Fibroblast of lung (primary cell): ENCODE data around the gene FRY. TPM values are rescaled to one million over a fixed set of nuclear protein-coding genes. Genes with fewer than 3 reads are reported as not detected.

Experiments used
- DNase-seq, 2 donors: peaks; one replicate each; pipeline versions ENCODE4 v3.0.0 to v3.0.0-alpha.2; 2010; ENCODE audit warnings: low read depth in 2 of 2
- H2AFZ ChIP-seq: 2 replicates; pipeline ENCODE4 v1.5.1; 2012; ENCODE audit warnings: low read length, control low read depth, inconsistent platforms
- H3K27ac ChIP-seq: 2 replicates; pipeline ENCODE4 v1.5.1; 2011; ENCODE audit warnings: low read length, control low read depth; ENCODE audit not compliant: insufficient read depth
- H3K27me3 ChIP-seq: 2 replicates; pipeline ENCODE4 v1.5.1; 2011; ENCODE audit warnings: mild to moderate bottlenecking, low read length; ENCODE audit not compliant: control insufficient read depth, insufficient read depth
- H3K36me3 ChIP-seq: 2 replicates; pipeline ENCODE4 v1.5.1; 2011; ENCODE audit warnings: low read length; ENCODE audit not compliant: control insufficient read depth, insufficient read depth
- H3K4me1 ChIP-seq: 2 replicates; pipeline ENCODE4 v1.5.1; 2011; ENCODE audit warnings: low read length; ENCODE audit not compliant: control insufficient read depth, insufficient read depth; ENCODE audit errors: extremely low read depth
- H3K4me2 ChIP-seq: 2 replicates; pipeline ENCODE4 v1.5.1; 2011; ENCODE audit warnings: low read length, control low read depth; ENCODE audit not compliant: insufficient read depth; ENCODE audit errors: extremely low read depth
- H3K4me3 ChIP-seq, 4 experiments: fragments of 200-600 bp in 1 of 4; sonication (generic) in 1 of 4; replicated peaks in 1 of 4; 2 replicates each; pipeline ENCODE4 v1.5.1; 2011 to 2016; ENCODE audit warnings: low read length in 4 of 4, low read depth in 3 of 4, mild to moderate bottlenecking in 3 of 4, control low read depth in 2 of 4, inconsistent platforms in 1 of 4, mixed read lengths in 1 of 4; ENCODE audit not compliant: insufficient read depth in 1 of 4; ENCODE audit errors: control extremely low read depth in 1 of 4
- H3K79me2 ChIP-seq: 2 replicates; pipeline ENCODE4 v1.5.1; 2012; ENCODE audit warnings: mild to moderate bottlenecking, low read length, inconsistent platforms; ENCODE audit not compliant: control insufficient read depth, insufficient read depth
- H3K9ac ChIP-seq: 2 replicates; pipeline ENCODE4 v1.5.1; 2011; ENCODE audit warnings: mild to moderate bottlenecking, low read length, control low read depth; ENCODE audit not compliant: insufficient read depth
- H3K9me3 ChIP-seq: 2 replicates; pipeline ENCODE4 v1.5.1; 2012; ENCODE audit warnings: low read depth, low read length; ENCODE audit not compliant: control insufficient read depth, insufficient read depth
- H4K20me1 ChIP-seq: 2 replicates; pipeline ENCODE4 v1.5.1; 2011; ENCODE audit warnings: low read length; ENCODE audit not compliant: control insufficient read depth, insufficient read depth; ENCODE audit errors: extremely low read depth
- EZH2 ChIP-seq: IDR thresholded peaks from 2 replicates; pipeline ENCODE4 v1.5.1; 2012; ENCODE audit warnings: low read length, control low read depth, mild to moderate bottlenecking; ENCODE audit errors: missing control alignments
- polyA plus RNA-seq, 2 donors: library from polyadenylated mRNA; depleted of rRNA in 1 of 2; stranded (reverse) in 1 of 2; unstranded in 1 of 2; fragments of >200 nt; gene quantifications; 2 replicates each; pipeline ENCODE4 v1.2.1, GENCODE V29; 2011 to 2012; ENCODE audit warnings: missing spikeins in 1 of 2
- total RNA-seq: library from RNA; depleted of rRNA; stranded (reverse); fragments of >200 nt; gene quantifications from 2 replicates; pipeline ENCODE4 v1.2.1, GENCODE V29; 2014
- TF ChIP-seq, protein P1 (sequence below), 2 donors: IDR thresholded peaks in 1 of 2; conservative IDR thresholded peaks in 1 of 2; 1 replicate in 1 of 2; 2 replicates in 1 of 2; pipeline ENCODE4 v1.5.1; 2011 to 2012; ENCODE audit warnings: low read length in 2 of 2, control low read depth in 1 of 2, inconsistent platforms in 1 of 2, low read depth in 1 of 2, mild to moderate bottlenecking in 1 of 2

FRY gene
- total and polyA plus RNA-seq, 2 donors (not counting 1 experiment from before 2014, with no cell fraction given) = 8.8 to 18.3 TPM

DNA sequence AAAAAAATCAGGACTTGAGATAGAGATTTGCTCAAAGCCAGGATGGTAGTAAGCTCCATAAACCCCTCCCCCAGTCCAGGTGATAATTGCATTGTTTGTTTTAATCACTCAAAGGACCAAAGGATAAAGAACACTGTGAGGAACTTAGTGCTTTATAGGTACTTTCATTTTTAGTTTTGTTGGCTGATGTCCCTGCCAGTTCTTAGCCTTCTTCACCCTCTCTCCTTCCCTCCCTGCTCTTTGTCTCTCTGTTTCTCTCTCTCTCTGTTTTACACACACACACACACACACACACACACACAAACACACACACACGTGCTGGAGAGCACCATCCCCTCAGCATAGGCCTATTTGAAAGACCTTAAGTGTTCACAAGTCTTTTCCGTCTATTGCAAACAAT, 5.2 kb downstream of the FRY start:
- Histone ChIP-seq H3K4me3 (no peak overlapping the region), H3K27me3 (no peaks in the 10 kb centered on the region), H3K27ac (no peak overlapping the region), H3K4me1 (peaks cover 3% of the 10 kb centered on the region), H2AFZ (no peak overlapping the region), H3K36me3 (no peaks in the 10 kb centered on the region), H3K9ac (no peak overlapping the region), H3K4me2 (no peak overlapping the region), H3K79me2 (no peaks in the 10 kb centered on the region), H3K9me3 (no peaks in the 10 kb centered on the region), H4K20me1 (no peaks in the 10 kb centered on the region)
- no peak for DNase-seq
- TF ChIP-seq EZH2 = no peak
- TF ChIP-seq, protein P1, sequence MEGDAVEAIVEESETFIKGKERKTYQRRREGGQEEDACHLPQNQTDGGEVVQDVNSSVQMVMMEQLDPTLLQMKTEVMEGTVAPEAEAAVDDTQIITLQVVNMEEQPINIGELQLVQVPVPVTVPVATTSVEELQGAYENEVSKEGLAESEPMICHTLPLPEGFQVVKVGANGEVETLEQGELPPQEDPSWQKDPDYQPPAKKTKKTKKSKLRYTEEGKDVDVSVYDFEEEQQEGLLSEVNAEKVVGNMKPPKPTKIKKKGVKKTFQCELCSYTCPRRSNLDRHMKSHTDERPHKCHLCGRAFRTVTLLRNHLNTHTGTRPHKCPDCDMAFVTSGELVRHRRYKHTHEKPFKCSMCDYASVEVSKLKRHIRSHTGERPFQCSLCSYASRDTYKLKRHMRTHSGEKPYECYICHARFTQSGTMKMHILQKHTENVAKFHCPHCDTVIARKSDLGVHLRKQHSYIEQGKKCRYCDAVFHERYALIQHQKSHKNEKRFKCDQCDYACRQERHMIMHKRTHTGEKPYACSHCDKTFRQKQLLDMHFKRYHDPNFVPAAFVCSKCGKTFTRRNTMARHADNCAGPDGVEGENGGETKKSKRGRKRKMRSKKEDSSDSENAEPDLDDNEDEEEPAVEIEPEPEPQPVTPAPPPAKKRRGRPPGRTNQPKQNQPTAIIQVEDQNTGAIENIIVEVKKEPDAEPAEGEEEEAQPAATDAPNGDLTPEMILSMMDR (conservative IDR thresholded peaks at IDR 0.05 in 1 of 2, IDR thresholded peaks at IDR 0.05 in 1 of 2; ENCODE audit: low read depth in 1 of 2, low read length in 2 of 2) = no peak

DNA sequence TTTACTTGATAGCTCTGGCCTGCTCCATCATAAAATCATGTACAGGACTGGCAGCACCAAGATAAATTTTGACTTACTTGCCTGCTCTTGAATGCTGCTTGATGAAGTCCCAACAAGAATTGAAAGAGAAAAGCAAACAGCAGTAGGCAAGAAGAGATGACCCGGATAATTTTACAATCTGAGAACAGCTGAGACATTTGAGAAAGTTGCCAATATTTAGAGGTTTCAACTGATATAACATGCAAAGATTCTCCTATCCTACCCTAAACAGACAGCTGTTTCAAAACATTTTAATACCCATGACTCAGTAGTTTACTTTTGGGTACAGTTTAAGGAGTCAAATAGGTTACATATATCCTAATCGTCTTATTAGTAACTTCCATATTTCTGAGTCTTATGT, 5.9 kb downstream of the FRY start:
- no peak overlapping the region for H3K4me2 ChIP-seq
- H3K4me3 ChIP-seq = no peak overlapping the region
- H4K20me1 ChIP-seq = no peaks in the 10 kb centered on the region
- H2AFZ ChIP-seq = no peak overlapping the region
- no peak overlapping the region for H3K27ac ChIP-seq
- TF ChIP-seq EZH2 = no peak
- TF ChIP-seq, protein P1 (conservative IDR thresholded peaks at IDR 0.05 in 1 of 2, IDR thresholded peaks at IDR 0.05 in 1 of 2; ENCODE audit: low read depth in 1 of 2, low read length in 2 of 2) = no peak
- no peaks in the 10 kb centered on the region for H3K27me3 ChIP-seq
- no peak overlapping the region for H3K9ac ChIP-seq
- DNase-seq = no peak
- H3K79me2 ChIP-seq = no peaks in the 10 kb centered on the region
- H3K36me3 ChIP-seq = no peaks in the 10 kb centered on the region
- no peaks in the 10 kb centered on the region for H3K9me3 ChIP-seq
- peaks cover 3% of the 10 kb centered on the region for H3K4me1 ChIP-seq

DNA sequence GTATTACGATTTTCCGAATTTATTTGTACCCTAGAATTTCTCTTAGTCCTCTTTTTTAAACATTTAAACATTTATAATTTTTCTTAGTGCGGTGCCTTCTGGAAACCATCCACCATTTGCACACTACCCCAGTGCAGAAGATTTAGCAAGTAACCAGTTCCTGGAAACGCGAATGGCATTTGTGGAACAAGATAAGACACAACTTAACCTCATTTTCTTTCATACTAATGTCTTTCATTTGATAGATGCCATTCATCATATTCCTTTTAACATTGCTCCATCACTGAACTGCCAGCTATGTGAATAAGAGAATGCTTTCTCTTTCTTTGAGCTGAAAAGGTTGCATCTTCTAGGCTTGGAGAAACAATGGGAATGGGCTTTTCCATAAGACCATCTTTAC, 6.8 kb downstream of the FRY start:
- no peak overlapping the region for H3K9ac ChIP-seq
- H3K27me3 ChIP-seq = no peaks in the 10 kb centered on the region
- H3K4me2 ChIP-seq = no peak overlapping the region
- H4K20me1 ChIP-seq = no peaks in the 10 kb centered on the region
- no peaks in the 10 kb centered on the region for H3K36me3 ChIP-seq
- TF ChIP-seq EZH2 = no peak
- TF ChIP-seq, protein P1 (conservative IDR thresholded peaks at IDR 0.05 in 1 of 2, IDR thresholded peaks at IDR 0.05 in 1 of 2; ENCODE audit: low read depth in 1 of 2, low read length in 2 of 2) = no peak
- H3K4me3 ChIP-seq = no peak overlapping the region
- H3K9me3 ChIP-seq = no peaks in the 10 kb centered on the region
- DNase-seq = no peak
- no peak overlapping the region for H3K27ac ChIP-seq
- no peaks in the 10 kb centered on the region for H3K79me2 ChIP-seq
- no peak overlapping the region for H2AFZ ChIP-seq
- H3K4me1 ChIP-seq = peaks cover 3% of the 10 kb centered on the region
